ENCODE measurements around the gene POU6F2. TPM values are rescaled to one million over a fixed set of nuclear protein-coding genes. Genes with fewer than 3 reads are reported as not detected.
"Not testable (repeated sequence)": the region's sequence is repeated elsewhere in the genome, so short reads cannot be mapped to it uniquely, and the experiment has no call there.

The POU6F2 gene
- total RNA-seq, 1 experiment from 2014 or later: not detected

- intact Hi-C loops (cut with micrococcal nuclease; ENCODE audit: unreplicated experiment) (no loop called here), in situ Hi-C loops (cut with HindIII; ENCODE audit: low pct_unique_long_range_greater_than_20kb, low sequenced_read_pairs) (no loop called here)
- ChIA-PET POLR2A (no interaction called here), CTCF (no interaction called here)
- Histone ChIP-seq H3K4me1 (ENCODE audit: control insufficient read depth, insufficient read depth, low read length) (no peaks in the 10 kb centered on the region), H3K27me3 (ENCODE audit: control insufficient read depth, insufficient read depth, low read length) (peaks cover 5% of the 10 kb centered on the region; the same call in 1 of the 2 replicates), H3K27ac (ENCODE audit: low read length) (no peak overlapping the region), H3K9me3 (ENCODE audit: control insufficient read depth, insufficient read depth, low read depth, low read length) (no peaks in the 10 kb centered on the region), H3K4me3 (ENCODE audit: low read depth in 2 of 2, low read length in 2 of 2) (no peak overlapping the region), H3K36me3 (ENCODE audit: control insufficient read depth, insufficient read depth, low read length) (no peaks in the 10 kb centered on the region)
- DNase-seq (ENCODE audit: low read depth, low spot score) (no peak), ATAC-seq (no peak)
- no TSS peak for BruUV-seq (replicated peaks)
- TF ChIP-seq CTCF (IDR thresholded peaks at IDR 0.05): no peak
Observed at GRCh38 chr7:38942431-38943051, 35.2 kb upstream of the POU6F2 start.

- CTCF ChIA-PET; H3K27ac ChIP-seq (ENCODE audit: low read length); H3K9me3 ChIP-seq (ENCODE audit: control insufficient read depth, insufficient read depth, low read depth, low read length); H3K4me1 ChIP-seq (ENCODE audit: control insufficient read depth, insufficient read depth, low read length); H3K27me3 ChIP-seq (ENCODE audit: control insufficient read depth, insufficient read depth, low read length); POLR2A ChIA-PET; BruUV-seq (replicated peaks); DNase-seq (ENCODE audit: low read depth, low spot score); ATAC-seq; intact Hi-C loops (cut with micrococcal nuclease; ENCODE audit: unreplicated experiment); H3K4me3 ChIP-seq (ENCODE audit: low read depth in 2 of 2, low read length in 2 of 2); in situ Hi-C loops (cut with HindIII; ENCODE audit: low pct_unique_long_range_greater_than_20kb, low sequenced_read_pairs); H3K36me3 ChIP-seq (ENCODE audit: control insufficient read depth, insufficient read depth, low read length): not testable (repeated sequence)
Observed at GRCh38 chr7:38947541-38947940, 30.2 kb upstream of the POU6F2 start.

- in situ Hi-C loops (cut with HindIII; ENCODE audit: low pct_unique_long_range_greater_than_20kb, low sequenced_read_pairs): no loop called here
- DNase-seq (ENCODE audit: low read depth, low spot score): no peak
- TF ChIP-seq SIN3A (IDR thresholded peaks at IDR 0.05; ENCODE audit: borderline replicate concordance, insufficient read depth, low read depth, low read length) (no peak), REST (IDR thresholded peaks at IDR 0.05; ENCODE audit: insufficient read depth in 1 of 2, low read depth in 2 of 2, low read length in 1 of 2) (no peak), CTCF (IDR thresholded peaks at IDR 0.05) (no peak), POLR2AphosphoS5 (IDR thresholded peaks at IDR 0.05; ENCODE audit: low read depth, low read length) (no peak), TCF7L2 (IDR thresholded peaks at IDR 0.05; ENCODE audit: low read depth, low read length) (no peak)
- no peak for ATAC-seq
- H3K4me3 ChIP-seq (ENCODE audit: low read depth in 2 of 2, low read length in 2 of 2): no peak overlapping the region
- POLR2A ChIA-PET: no interaction called here
- H3K27me3 ChIP-seq (ENCODE audit: control insufficient read depth, insufficient read depth, low read length): peaks cover 10% of the 10 kb centered on the region; the same call in 1 of the 2 replicates
- no peak overlapping the region for H3K27ac ChIP-seq (ENCODE audit: low read length)
- H3K9me3 ChIP-seq (ENCODE audit: control insufficient read depth, insufficient read depth, low read depth, low read length): no peaks in the 10 kb centered on the region
- no peaks in the 10 kb centered on the region for H3K4me1 ChIP-seq (ENCODE audit: control insufficient read depth, insufficient read depth, low read length)
- no peaks in the 10 kb centered on the region for H3K36me3 ChIP-seq (ENCODE audit: control insufficient read depth, insufficient read depth, low read length)
- CTCF ChIA-PET: no interaction called here
- BruUV-seq (replicated peaks): no TSS peak
- intact Hi-C loops (cut with micrococcal nuclease; ENCODE audit: unreplicated experiment): no loop called here
Observed at GRCh38 chr7:38950309-38950708, 27.4 kb upstream of the POU6F2 start.
